Brain pericyte (primary cell): ENCODE measurements around the gene KRTAP10-3.
"Not testable (repeated sequence)": the region's sequence is repeated elsewhere in the genome, so short reads cannot be mapped to it uniquely, and the experiment has no call there.

Experiments used
- DNase-seq: peaks from one replicate; pipeline ENCODE4 v3.0.0-alpha.2; 2012; ENCODE audit warnings: low read depth, low spot score

The KRTAP10-3 gene

GRCh38 chr21:44571844-44572782 lies 13.5 kb upstream of the KRTAP10-3 start:
- DNase-seq, result no peak

GRCh38 chr21:44571296-44571695 lies 12.7 kb upstream of the KRTAP10-3 start:
- no peak for DNase-seq

- no peak for DNase-seq
Observed at GRCh38 chr21:44569861-44570517, 11.4 kb upstream of the KRTAP10-3 start.

- DNase-seq, result no peak
Observed at GRCh38 chr21:44568667-44569556, 10.3 kb upstream of the KRTAP10-3 start.

- no peak for DNase-seq
Observed at GRCh38 chr21:44568261-44568660, 9.7 kb upstream of the KRTAP10-3 start.

GRCh38 chr21:44567481-44568171 lies 9.0 kb upstream of the KRTAP10-3 start:
- no peak for DNase-seq

GRCh38 chr21:44566403-44566802 lies 7.8 kb upstream of the KRTAP10-3 start:
- no peak for DNase-seq

- no peak for DNase-seq
Observed at GRCh38 chr21:44564886-44565598, 6.4 kb upstream of the KRTAP10-3 start.

- no peak for DNase-seq
Observed at GRCh38 chr21:44564099-44564498, 5.5 kb upstream of the KRTAP10-3 start.

GRCh38 chr21:44558329-44558675 lies 293 bp downstream of the KRTAP10-3 start:
- DNase-seq, result not testable (repeated sequence)

GRCh38 chr21:44557491-44558328 lies 885 bp downstream of the KRTAP10-3 start:
- no peak for DNase-seq

- no peak for DNase-seq
Observed at GRCh38 chr21:44556879-44557278, 1.7 kb downstream of the KRTAP10-3 start.

- no peak for DNase-seq
Observed at GRCh38 chr21:44555200-44555875, 3.3 kb downstream of the KRTAP10-3 start.

GRCh38 chr21:44552681-44553080 lies 5.9 kb downstream of the KRTAP10-3 start:
- no peak for DNase-seq

GRCh38 chr21:44552136-44552535 lies 6.5 kb downstream of the KRTAP10-3 start:
- no peak for DNase-seq

GRCh38 chr21:44551340-44551961 lies 7.1 kb downstream of the KRTAP10-3 start, which contains the start of gene KRTAP10-2:
TSS of gene KRTAP10-2 (minus strand) at chr21:44551505. CDS start at chr21:44551458, 47 bp downstream.
- no peak for DNase-seq

GRCh38 chr21:44550807-44551206 lies 7.8 kb downstream of the KRTAP10-3 start:
- DNase-seq, result no peak

- not testable (repeated sequence) for DNase-seq
Observed at GRCh38 chr21:44550285-44550684, 8.3 kb downstream of the KRTAP10-3 start.
